GM12873 (cell line): ENCODE results near the gene GLI3.

Source experiments
- TF ChIP-seq, protein P1 (sequence below): IDR thresholded peaks from 2 replicates; pipeline ENCODE4 v1.5.1; 2012; ENCODE audit warnings: low read depth, mild to moderate bottlenecking, moderate library complexity, low read length, control low read depth; ENCODE audit not compliant: insufficient read depth; ENCODE audit errors: missing control alignments

The GLI3 gene

GRCh38 chr7:42053834-42054233, 183.2 kb downstream of the GLI3 start:
- TF ChIP-seq, protein P1, sequence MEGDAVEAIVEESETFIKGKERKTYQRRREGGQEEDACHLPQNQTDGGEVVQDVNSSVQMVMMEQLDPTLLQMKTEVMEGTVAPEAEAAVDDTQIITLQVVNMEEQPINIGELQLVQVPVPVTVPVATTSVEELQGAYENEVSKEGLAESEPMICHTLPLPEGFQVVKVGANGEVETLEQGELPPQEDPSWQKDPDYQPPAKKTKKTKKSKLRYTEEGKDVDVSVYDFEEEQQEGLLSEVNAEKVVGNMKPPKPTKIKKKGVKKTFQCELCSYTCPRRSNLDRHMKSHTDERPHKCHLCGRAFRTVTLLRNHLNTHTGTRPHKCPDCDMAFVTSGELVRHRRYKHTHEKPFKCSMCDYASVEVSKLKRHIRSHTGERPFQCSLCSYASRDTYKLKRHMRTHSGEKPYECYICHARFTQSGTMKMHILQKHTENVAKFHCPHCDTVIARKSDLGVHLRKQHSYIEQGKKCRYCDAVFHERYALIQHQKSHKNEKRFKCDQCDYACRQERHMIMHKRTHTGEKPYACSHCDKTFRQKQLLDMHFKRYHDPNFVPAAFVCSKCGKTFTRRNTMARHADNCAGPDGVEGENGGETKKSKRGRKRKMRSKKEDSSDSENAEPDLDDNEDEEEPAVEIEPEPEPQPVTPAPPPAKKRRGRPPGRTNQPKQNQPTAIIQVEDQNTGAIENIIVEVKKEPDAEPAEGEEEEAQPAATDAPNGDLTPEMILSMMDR: no peak

DNA sequence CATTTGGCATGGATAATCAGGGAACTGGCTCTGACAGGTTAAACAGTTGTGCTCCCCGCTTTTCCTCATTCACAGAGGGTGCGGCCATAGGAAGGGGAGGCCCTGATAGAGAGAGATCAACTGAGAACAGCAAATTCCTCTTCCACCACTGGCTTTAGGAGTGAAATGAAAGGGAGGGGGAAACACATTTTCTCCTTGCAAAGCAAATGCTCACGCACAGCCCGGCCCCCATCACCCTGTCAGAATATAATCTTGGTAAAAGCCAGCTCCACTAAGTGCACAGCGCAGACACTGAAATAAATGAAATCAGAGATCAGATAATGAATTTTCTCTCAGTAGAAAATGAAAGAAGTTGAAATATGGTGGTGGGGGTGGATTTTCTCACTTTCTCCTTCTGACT, 187.2 kb downstream of the GLI3 start:
- TF ChIP-seq, protein P1: no peak

- TF ChIP-seq, protein P1: no peak
Measured at GRCh38 chr7:42046483-42046882, 190.5 kb downstream of the GLI3 start.

GRCh38 chr7:42045961-42046360, 191.0 kb downstream of the GLI3 start:
- TF ChIP-seq, protein P1: no peak

DNA sequence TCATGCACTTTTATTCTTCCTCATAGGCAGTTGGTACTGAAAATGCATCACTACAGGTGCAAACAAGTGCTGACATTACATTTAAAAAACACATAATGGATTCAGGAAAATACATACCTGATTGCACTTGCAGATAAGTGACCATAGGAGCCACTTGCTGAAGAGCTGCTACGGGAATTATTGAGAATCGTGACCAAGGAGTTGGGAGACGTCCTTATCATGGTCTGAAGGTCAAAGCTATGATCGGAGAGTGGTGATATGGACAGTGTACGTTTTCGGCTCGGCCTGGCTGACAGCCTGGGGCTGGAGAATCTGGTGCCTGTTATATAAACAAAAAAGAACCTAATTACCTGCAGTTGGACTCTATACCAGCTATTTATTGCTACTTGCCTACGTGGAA, 197.1 kb downstream of the GLI3 start:
- TF ChIP-seq, protein P1: no peak

DNA sequence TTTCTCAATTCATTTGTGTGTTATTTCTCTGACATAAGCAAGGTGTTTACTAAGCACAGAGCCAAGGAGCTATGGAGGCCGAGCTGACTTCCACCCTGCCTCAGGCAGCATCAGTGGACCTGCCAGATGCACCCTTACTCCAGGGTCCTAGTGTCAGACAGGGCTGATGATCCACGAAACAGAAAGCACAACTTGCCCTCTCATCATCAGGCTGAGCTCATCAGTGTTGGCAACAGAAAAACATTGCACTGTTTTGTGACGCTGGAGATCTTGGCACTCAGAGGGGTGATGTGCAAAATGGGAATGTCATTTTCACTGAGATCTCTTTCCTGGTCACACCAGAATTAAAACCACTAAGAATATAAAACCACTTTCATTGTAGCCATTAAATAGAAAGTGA, 201.8 kb downstream of the GLI3 start:
- TF ChIP-seq, protein P1: no peak

DNA sequence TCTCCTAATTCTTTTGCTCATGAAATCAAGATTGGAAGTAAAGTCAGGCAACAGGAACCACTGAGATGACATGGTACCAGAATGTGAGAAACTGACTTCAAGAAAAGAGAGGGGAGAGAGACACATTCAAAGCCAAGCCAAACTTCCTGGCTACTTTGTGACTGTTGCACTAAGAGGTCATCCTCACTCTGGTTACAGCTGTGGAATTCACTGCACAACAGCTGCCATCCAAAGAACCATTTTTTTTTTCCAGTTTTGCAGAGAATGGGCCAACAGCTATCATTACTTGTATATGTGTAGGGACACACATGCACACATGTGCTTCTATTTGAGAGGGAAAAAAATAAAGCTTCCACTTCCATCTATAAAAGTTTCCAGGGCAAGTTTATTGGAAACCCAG, 203.5 kb downstream of the GLI3 start:
- TF ChIP-seq, protein P1: no peak
